Keratinocyte (primary cell): ENCODE data around the gene DNAH10. TPM values are rescaled to one million over a fixed set of nuclear protein-coding genes. Genes with fewer than 3 reads are reported as not detected.

Experiments used
- DNase-seq: peaks from one replicate; pipeline ENCODE4 v3.0.0-alpha.2; 2011; ENCODE audit warnings: low read depth, missing footprints, low spot score
- FAIRE-seq: peaks from 2 replicates; lab custom pipeline; 2011; peaks lifted over from hg19 to GRCh38; lab: Jason Lieb, UNC
- H2AFZ ChIP-seq: 2 replicates; pipeline ENCODE4 v1.6.0; 2012; ENCODE audit warnings: low read length, control low read depth, inconsistent platforms; ENCODE audit not compliant: control insufficient read depth
- H3K27ac ChIP-seq: 2 replicates; pipeline ENCODE4 v1.5.1; 2011; ENCODE audit warnings: low read length; ENCODE audit not compliant: control insufficient read depth, insufficient read depth
- H3K27me3 ChIP-seq: 3 replicates; pipeline ENCODE4 v1.6.0; 2011; ENCODE audit warnings: low read length; ENCODE audit not compliant: control insufficient read depth, insufficient read depth; ENCODE audit errors: extremely low read depth
- H3K36me3 ChIP-seq, 2 experiments: 2 replicates in 1 of 2; 3 replicates in 1 of 2; pipeline ENCODE4 v1.5.1; 2011; ENCODE audit warnings: low read length in 2 of 2, mild to moderate bottlenecking in 1 of 2; ENCODE audit not compliant: control insufficient read depth in 2 of 2, insufficient read depth in 2 of 2; ENCODE audit errors: extremely low read depth in 1 of 2
- H3K4me1 ChIP-seq: 3 replicates; pipeline ENCODE4 v1.5.1; 2011; ENCODE audit warnings: low read length; ENCODE audit not compliant: control insufficient read depth, insufficient read depth; ENCODE audit errors: extremely low read depth
- H3K4me2 ChIP-seq: 3 replicates; pipeline ENCODE4 v1.6.0; 2011; ENCODE audit warnings: low read depth, low read length; ENCODE audit not compliant: control insufficient read depth, insufficient read depth; ENCODE audit errors: extremely low read depth
- H3K4me3 ChIP-seq, 3 experiments: fragments of 200-600 bp in 1 of 3; sonication (generic) in 1 of 3; 2 replicates in 2 of 3; 3 replicates in 1 of 3; pipeline ENCODE4 v1.5.1; 2011 to 2016; ENCODE audit warnings: low read length in 3 of 3, mild to moderate bottlenecking in 3 of 3, control low read depth in 2 of 3, inconsistent platforms in 1 of 3, low read depth in 1 of 3, mixed read lengths in 1 of 3, mixed run types in 1 of 3, moderate library complexity in 1 of 3; ENCODE audit not compliant: control insufficient read depth in 2 of 3, insufficient read depth in 2 of 3; ENCODE audit errors: extremely low read depth in 1 of 3
- H3K79me2 ChIP-seq: 2 replicates; pipeline ENCODE4 v1.6.0; 2012; ENCODE audit warnings: low read length; ENCODE audit not compliant: control insufficient read depth, insufficient read depth
- H3K9ac ChIP-seq: 3 replicates; pipeline ENCODE4 v1.6.0; 2011; ENCODE audit warnings: low read length; ENCODE audit not compliant: control insufficient read depth, insufficient read depth; ENCODE audit errors: extremely low read depth
- H3K9me1 ChIP-seq: 3 replicates; pipeline ENCODE4 v1.6.0; 2011; ENCODE audit warnings: low read length; ENCODE audit not compliant: control insufficient read depth, insufficient read depth; ENCODE audit errors: extremely low read depth
- H3K9me3 ChIP-seq: 2 replicates; pipeline ENCODE4 v1.5.1; 2012; ENCODE audit warnings: low read depth, low read length; ENCODE audit not compliant: control insufficient read depth
- H4K20me1 ChIP-seq: 3 replicates; pipeline ENCODE4 v1.6.0; 2011; ENCODE audit warnings: low read length; ENCODE audit not compliant: control insufficient read depth, insufficient read depth; ENCODE audit errors: extremely low read depth
- CTCF ChIP-seq, 3 experiments: IDR thresholded peaks in 1 of 3; conservative IDR thresholded peaks in 1 of 3; optimal IDR thresholded peaks in 1 of 3; 2 replicates in 2 of 3; 3 replicates in 1 of 3; pipeline versions ENCODE3 to v1.5.1; 2011; ENCODE audit warnings: low read length in 3 of 3, mild to moderate bottlenecking in 3 of 3, moderate library complexity in 2 of 3, control low read depth in 1 of 3, inconsistent platforms in 1 of 3; ENCODE audit not compliant: insufficient read depth in 2 of 3; ENCODE audit errors: extremely low read depth in 1 of 3
- EZH2 ChIP-seq: IDR thresholded peaks from one replicate; pipeline ENCODE4 v1.6.1; 2012; ENCODE audit warnings: inconsistent platforms, mild to moderate bottlenecking, low read length, moderate library complexity
- dilution Hi-C: fragments of 300-500 bp; cut with MboI; formaldehyde crosslinking; loops from one replicate; pipeline ENCODE4 v1.7.0; 2020; ENCODE audit warnings: low sequenced_read_pairs; ENCODE audit not compliant: extremely low pct_ligation_motif_present
- polyA plus RNA-seq, 5 experiments: library from polyadenylated mRNA; depleted of rRNA in 3 of 5; stranded (reverse) in 3 of 5; stranded (forward) in 1 of 5; unstranded in 1 of 5; fragments of >200 nt; gene quantifications; 1 replicate in 1 of 5; 2 replicates in 3 of 5; 3 replicates in 1 of 5; pipeline versions ENCODE4 v1.2.1 to v1.2.3, GENCODE V29; 2011 to 2012; ENCODE audit warnings: missing spikeins in 2 of 5, low read depth in 1 of 5, low replicate concordance in 1 of 5

The DNAH10 gene
- polyA plus RNA-seq, 1 donor (not counting 4 experiments of a cell fraction or from before 2014, with no cell fraction given): 0.08 TPM

GRCh38 chr12:123908884-123909725 lies 147.0 kb downstream of the DNAH10 start:
- no peak for FAIRE-seq
- TF ChIP-seq CTCF (optimal IDR thresholded peaks at IDR 0.05 in 1 of 3, IDR thresholded peaks at IDR 0.05 in 1 of 3, conservative IDR thresholded peaks at IDR 0.05 in 1 of 3; ENCODE audit: extremely low read depth in 1 of 3, insufficient read depth in 2 of 3, low read length in 3 of 3): no peak
- TF ChIP-seq EZH2: no peak

GRCh38 chr12:123910057-123910456 lies 148.0 kb downstream of the DNAH10 start:
- DNase-seq (no peak), FAIRE-seq (no peak)
- no peaks in the 10 kb centered on the region for H4K20me1 ChIP-seq
- no peak overlapping the region for H2AFZ ChIP-seq
- no peaks in the 10 kb centered on the region for H3K27me3 ChIP-seq
- no peak overlapping the region for H3K4me2 ChIP-seq
- dilution Hi-C loops: no loop called here
- H3K79me2 ChIP-seq: no peaks in the 10 kb centered on the region
- H3K9ac ChIP-seq: no peak overlapping the region
- H3K4me3 ChIP-seq: no peak overlapping the region
- no peaks in the 10 kb centered on the region for H3K36me3 ChIP-seq
- TF ChIP-seq EZH2 (no peak), CTCF (optimal IDR thresholded peaks at IDR 0.05 in 1 of 3, IDR thresholded peaks at IDR 0.05 in 1 of 3, conservative IDR thresholded peaks at IDR 0.05 in 1 of 3; ENCODE audit: extremely low read depth in 1 of 3, insufficient read depth in 2 of 3, low read length in 3 of 3) (no peak)
- no peaks in the 10 kb centered on the region for H3K9me1 ChIP-seq
- H3K27ac ChIP-seq: no peak overlapping the region
- H3K4me1 ChIP-seq: peaks cover 9% of the 10 kb centered on the region
- H3K9me3 ChIP-seq: no peaks in the 10 kb centered on the region

More at GRCh38 chr12:123908884-123909725, 147.0 kb downstream of the DNAH10 start:
- H3K4me3 ChIP-seq: no peak overlapping the region
- peaks cover 6% of the 10 kb centered on the region for H3K27me3 ChIP-seq
- no peaks in the 10 kb centered on the region for H4K20me1 ChIP-seq
- no peaks in the 10 kb centered on the region for H3K36me3 ChIP-seq
- H3K4me2 ChIP-seq: no peak overlapping the region
- no peak overlapping the region for H3K27ac ChIP-seq
- H3K9me1 ChIP-seq: no peaks in the 10 kb centered on the region
- H3K9me3 ChIP-seq: no peaks in the 10 kb centered on the region
- no peaks in the 10 kb centered on the region for H3K79me2 ChIP-seq
- DNase-seq: no peak
- dilution Hi-C loops: no loop called here
- no peak overlapping the region for H3K9ac ChIP-seq
- H3K4me1 ChIP-seq: peaks cover 9% of the 10 kb centered on the region
- H2AFZ ChIP-seq: no peak overlapping the region
